AG04450 (cell line): ENCODE data around the gene FRAS1. TPM values are rescaled to one million over a fixed set of nuclear protein-coding genes. Genes with fewer than 3 reads are reported as not detected.
A peak's percentile ranks its signal among the peaks of the same experiment; 100 is the strongest.

Source experiments
- CTCF ChIA-PET: fragments of 300-600, 350-600 bp; formaldehyde crosslinking; extraction: SDS; loops from one replicate; lab custom pipeline; 2022; ENCODE audit warnings: antibody characterized with exemption, inconsistent platforms; lab: Charles Lee
- POLR2A ChIA-PET: fragments of 350-600 bp; formaldehyde crosslinking; extraction: SDS; loops from one replicate; lab custom pipeline; 2021; ENCODE audit warnings: antibody characterized with exemption, inconsistent platforms; lab: Yijun Ruan, JAX
- DNase-seq: peaks from one replicate; pipeline ENCODE4 v3.0.0-alpha.2; 2011; ENCODE audit warnings: low read depth, low spot score
- H3K27ac ChIP-seq: one replicate; pipeline ENCODE4 v1.5.1; 2012; ENCODE audit warnings: low read depth, low read length, control low read depth
- H3K27me3 ChIP-seq: one replicate; pipeline ENCODE4 v1.6.0; 2012; ENCODE audit warnings: low read length; ENCODE audit not compliant: control insufficient read depth, insufficient read depth
- H3K4me3 ChIP-seq: 2 replicates; pipeline ENCODE4 v1.5.1; 2011; ENCODE audit warnings: mild to moderate bottlenecking, low read depth, low read length, control low read depth
- H3K9me3 ChIP-seq: 2 replicates; pipeline ENCODE4 v1.5.1; 2012; ENCODE audit warnings: low read length; ENCODE audit not compliant: control insufficient read depth, insufficient read depth
- polyA plus RNA-seq: library from polyadenylated mRNA; depleted of rRNA; stranded (reverse); fragments of >200 nt; gene quantifications from 2 replicates; pipeline ENCODE4 v1.2.3, GENCODE V29; 2011
- TF ChIP-seq, protein P1 (sequence below): IDR thresholded peaks from 2 replicates; pipeline ENCODE4 v1.5.1; 2011; ENCODE audit warnings: low read depth, low read length, control low read depth, inconsistent platforms

Gene FRAS1
- polyA plus RNA-seq, 1 experiment, result 0.21 TPM

DNA sequence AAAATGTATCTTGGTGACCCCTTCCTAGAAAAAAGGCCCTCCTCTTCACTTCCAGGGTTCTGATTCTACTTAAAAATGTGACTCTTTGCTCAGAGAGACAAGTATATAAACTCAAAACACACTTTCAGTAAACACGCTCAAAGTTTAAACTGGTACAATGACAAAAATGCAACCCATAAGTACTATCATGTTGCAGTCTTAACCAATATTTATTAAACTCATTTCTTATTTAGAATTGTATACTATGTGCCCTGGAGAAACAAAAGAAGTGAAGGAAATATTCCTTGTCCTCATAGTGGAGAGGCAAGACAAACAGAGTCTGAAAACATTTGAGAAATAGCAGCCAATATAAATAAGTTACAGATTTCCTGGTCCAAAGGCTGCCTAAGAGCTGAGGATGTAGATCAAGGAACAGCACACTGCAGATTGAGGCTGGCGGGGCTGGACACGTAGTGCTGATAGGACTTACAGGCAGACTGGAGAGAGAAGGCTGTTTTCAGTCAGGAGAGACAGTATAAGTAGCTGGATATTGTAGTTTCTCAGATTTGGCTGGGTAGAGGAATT is 455.3 kb downstream of the FRAS1 start:
- POLR2A ChIA-PET, result no interaction called here
- no peak for DNase-seq
- TF ChIP-seq, protein P1, sequence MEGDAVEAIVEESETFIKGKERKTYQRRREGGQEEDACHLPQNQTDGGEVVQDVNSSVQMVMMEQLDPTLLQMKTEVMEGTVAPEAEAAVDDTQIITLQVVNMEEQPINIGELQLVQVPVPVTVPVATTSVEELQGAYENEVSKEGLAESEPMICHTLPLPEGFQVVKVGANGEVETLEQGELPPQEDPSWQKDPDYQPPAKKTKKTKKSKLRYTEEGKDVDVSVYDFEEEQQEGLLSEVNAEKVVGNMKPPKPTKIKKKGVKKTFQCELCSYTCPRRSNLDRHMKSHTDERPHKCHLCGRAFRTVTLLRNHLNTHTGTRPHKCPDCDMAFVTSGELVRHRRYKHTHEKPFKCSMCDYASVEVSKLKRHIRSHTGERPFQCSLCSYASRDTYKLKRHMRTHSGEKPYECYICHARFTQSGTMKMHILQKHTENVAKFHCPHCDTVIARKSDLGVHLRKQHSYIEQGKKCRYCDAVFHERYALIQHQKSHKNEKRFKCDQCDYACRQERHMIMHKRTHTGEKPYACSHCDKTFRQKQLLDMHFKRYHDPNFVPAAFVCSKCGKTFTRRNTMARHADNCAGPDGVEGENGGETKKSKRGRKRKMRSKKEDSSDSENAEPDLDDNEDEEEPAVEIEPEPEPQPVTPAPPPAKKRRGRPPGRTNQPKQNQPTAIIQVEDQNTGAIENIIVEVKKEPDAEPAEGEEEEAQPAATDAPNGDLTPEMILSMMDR, result no peak
- H3K4me3 ChIP-seq, result no peak overlapping the region
- no peaks in the 10 kb centered on the region for H3K9me3 ChIP-seq
- H3K27ac ChIP-seq, result no peak overlapping the region
- H3K27me3 ChIP-seq, result peaks cover 10% of the 10 kb centered on the region
- CTCF ChIA-PET, result interaction anchor here (0.9 to 1.1 kb wide), 3 partner anchors 352 to 518 kb away, joined by 3 to 6 read pairs (median 4); no protein-coding TSS in a partner anchor

DNA sequence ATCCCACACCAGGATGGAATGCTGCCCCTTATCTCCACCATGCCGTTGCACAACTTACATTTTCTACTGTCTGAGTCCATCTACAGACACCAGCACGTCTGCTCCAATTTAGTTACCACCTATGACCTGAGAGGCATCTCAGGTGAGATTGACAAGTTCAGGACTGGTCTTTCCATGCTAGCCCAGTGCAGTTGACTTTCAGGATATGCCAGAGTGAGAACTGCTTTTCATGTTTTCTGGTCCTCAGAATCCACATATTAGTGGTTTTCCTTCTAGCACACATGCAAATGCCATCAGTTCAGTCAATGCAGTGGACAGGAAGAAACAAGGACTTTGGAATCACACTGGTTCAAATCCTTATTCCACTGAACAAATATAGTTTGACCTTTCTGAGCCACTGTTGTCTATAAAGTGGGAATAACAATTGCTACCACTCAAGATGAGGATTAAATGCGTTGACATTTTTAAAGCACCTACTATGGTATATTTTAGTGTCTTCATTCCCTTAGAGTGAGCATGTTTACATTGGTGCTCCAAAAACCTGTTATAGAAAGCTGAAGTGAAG is 456.4 kb downstream of the FRAS1 start:
- Histone ChIP-seq H3K27ac (no peak overlapping the region), H3K9me3 (no peaks in the 10 kb centered on the region), H3K4me3 (no peak overlapping the region), H3K27me3 (peaks cover 10% of the 10 kb centered on the region)
- DNase-seq, result no peak
- TF ChIP-seq, protein P1, result no peak
- POLR2A ChIA-PET, result no interaction called here
- CTCF ChIA-PET, result interaction anchor here (1.0 to 1.1 kb wide), 3 partner anchors 350 to 519 kb away, joined by 3 to 4 read pairs (median 3); no protein-coding TSS in a partner anchor

DNA sequence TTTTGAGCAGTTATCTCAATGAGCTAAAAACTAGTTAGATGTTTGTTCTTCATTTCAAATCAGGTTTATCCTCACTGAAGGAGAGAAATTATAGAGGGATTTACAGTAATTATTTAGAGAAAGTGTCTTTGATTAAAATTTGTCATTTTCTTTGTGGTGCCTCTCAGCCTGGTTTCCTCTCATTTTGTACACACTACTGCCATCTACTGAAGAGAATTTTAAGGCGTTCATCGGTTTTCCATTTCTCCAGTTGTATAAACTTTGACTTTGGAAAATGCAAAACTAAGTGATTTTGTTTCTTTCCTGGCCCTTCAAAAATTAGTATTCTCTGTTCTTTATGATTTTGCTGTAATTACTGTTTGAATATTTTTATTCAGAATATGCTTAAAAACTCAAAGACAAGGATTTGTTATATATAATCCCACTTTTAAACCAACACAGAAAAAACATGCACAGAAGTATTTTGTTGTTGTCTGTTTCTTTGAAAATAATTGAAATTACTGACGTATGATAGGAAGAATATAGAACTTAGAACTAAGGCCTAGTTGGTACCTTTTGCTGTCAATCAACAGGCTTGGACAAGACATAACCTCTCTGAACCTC is 460.0 kb downstream of the FRAS1 start:
- POLR2A ChIA-PET, result no interaction called here
- H3K27ac ChIP-seq, result no peak overlapping the region
- H3K9me3 ChIP-seq, result no peaks in the 10 kb centered on the region
- no peak for DNase-seq
- TF ChIP-seq, protein P1, result peak; percentile 69
- CTCF ChIA-PET, result interaction anchor here (0.5 to 3.2 kb wide), 17 partner anchors 9 to 557 kb away, joined by 3 to 26 read pairs (median 4); no protein-coding TSS in a partner anchor
- peaks cover 6% of the 10 kb centered on the region for H3K27me3 ChIP-seq
- H3K4me3 ChIP-seq, result no peak overlapping the region

DNA sequence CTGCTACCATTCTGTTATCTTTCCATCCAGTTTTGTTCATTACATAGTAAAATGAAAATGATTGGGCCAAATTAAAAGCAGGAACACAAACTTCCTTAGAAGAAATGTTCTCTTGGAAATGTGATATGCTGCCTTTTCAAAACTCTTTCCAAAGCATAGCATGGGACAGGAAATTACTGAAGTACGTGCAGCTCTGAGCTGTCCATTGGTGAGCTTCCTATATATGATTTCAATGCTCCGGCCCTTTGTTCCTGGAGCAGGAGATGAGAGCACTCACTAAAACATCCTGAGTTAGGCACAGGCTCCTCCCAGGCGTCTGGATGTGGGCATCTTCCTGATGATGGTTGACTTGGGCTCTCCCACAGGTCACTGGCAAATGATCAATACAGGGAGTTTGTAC is 461.4 kb downstream of the FRAS1 start:
- ChIA-PET CTCF (interaction anchor here (0.9 to 3.2 kb wide), 8 partner anchors 9 to 559 kb away, joined by 3 to 26 read pairs (median 6); partner anchors contain the start of gene PAQR3), POLR2A (no interaction called here)
- Histone ChIP-seq H3K9me3 (no peaks in the 10 kb centered on the region), H3K27me3 (peaks cover 2% of the 10 kb centered on the region), H3K4me3 (no peak overlapping the region), H3K27ac (no peak overlapping the region)
- DNase-seq, result no peak
- TF ChIP-seq, protein P1, result no peak

DNA sequence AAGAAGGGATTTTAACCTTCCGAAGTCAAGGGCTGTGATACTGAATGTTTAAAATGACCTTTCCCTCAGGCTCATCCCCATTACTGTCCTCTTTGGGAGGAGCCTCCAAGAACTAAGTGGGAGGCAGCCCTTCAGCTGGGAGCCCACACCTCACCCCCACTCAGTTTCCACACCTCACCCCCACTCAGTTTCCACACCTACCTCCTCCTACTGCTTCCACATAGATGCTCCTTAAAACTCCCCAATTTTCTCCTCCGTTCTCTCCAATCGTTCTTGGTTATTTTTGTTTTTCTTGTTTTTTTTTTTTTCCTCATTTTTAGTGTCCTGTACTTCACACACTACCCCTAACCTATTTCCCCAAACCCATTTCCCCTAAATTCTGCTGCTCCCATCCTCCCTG is 462.8 kb downstream of the FRAS1 start:
- peaks cover 2% of the 10 kb centered on the region for H3K27me3 ChIP-seq
- TF ChIP-seq, protein P1, result no peak
- ChIA-PET POLR2A (no interaction called here), CTCF (interaction anchor here (1.1 kb wide), 1 partner anchor 124 kb away, joined by 3 read pairs; no protein-coding TSS in a partner anchor)
- DNase-seq, result no peak
- H3K9me3 ChIP-seq, result no peaks in the 10 kb centered on the region
- no peak overlapping the region for H3K4me3 ChIP-seq
- no peak overlapping the region for H3K27ac ChIP-seq
